ENCODE results near the gene B4GAT1. TPM values are rescaled to one million over a fixed set of nuclear protein-coding genes. Genes with fewer than 3 reads are reported as not detected.

Gene B4GAT1
- total and polyA plus RNA-seq, 2 of the 13 experiments (the other 11 are each of a cell fraction or from before 2014, with no cell fraction given) = 40.4 to 109 TPM

GRCh38 chr11:66347425-66348276 lies at the start of gene B4GAT1 (continued):
- TF ChIP-seq CBX2 (IDR thresholded peaks at IDR 0.05; ENCODE audit: low read depth, low read length) = no peak
- no peak for TF ChIP-seq CBX2 (CRISPR knock-in tag; IDR thresholded peaks at IDR 0.05; ENCODE audit: low read depth)
- TF ChIP-seq CREB1 (IDR thresholded peaks at IDR 0.05) = peak; percentile 41
- TF ChIP-seq CREB1 (CRISPR knock-in tag; IDR thresholded peaks at IDR 0.05) = no peak
- TF ChIP-seq TMF1 (CRISPR knock-in tag; IDR thresholded peaks at IDR 0.05; ENCODE audit: low read depth) = no peak
- no peak for TF ChIP-seq HDAC6 (IDR thresholded peaks at IDR 0.05; ENCODE audit: low read depth, low read length)
- TF ChIP-seq MATR3 (CRISPR knock-in tag; IDR thresholded peaks at IDR 0.05) = no peak
- peak; percentile 52; the same call in 1 of the 2 replicates for TF ChIP-seq MIER2 (CRISPR knock-in tag; IDR thresholded peaks at IDR 0.05)
- no peak for TF ChIP-seq ZBTB3 (CRISPR knock-in tag; IDR thresholded peaks at IDR 0.05; ENCODE audit: borderline replicate concordance, low read depth)
- no peak for TF ChIP-seq ZFP1 (CRISPR knock-in tag; IDR thresholded peaks at IDR 0.05)
- TF ChIP-seq SMARCE1 (IDR thresholded peaks at IDR 0.05; ENCODE audit: borderline replicate concordance) = no peak
- TF ChIP-seq DBP (CRISPR knock-in tag; IDR thresholded peaks at IDR 0.05; ENCODE audit: not compliant biosample characterization) = no peak
- TF ChIP-seq ZNF549 (CRISPR knock-in tag; IDR thresholded peaks at IDR 0.05) = no peak
- TF ChIP-seq ZNF746 (CRISPR knock-in tag; IDR thresholded peaks at IDR 0.05) = no peak
- no peak for TF ChIP-seq ZFP36L1 (CRISPR knock-in tag; IDR thresholded peaks at IDR 0.05)
- TF ChIP-seq TAF1 (CRISPR knock-in tag; IDR thresholded peaks at IDR 0.05) = peak; percentile 61
- TF ChIP-seq ZNF720 (CRISPR knock-in tag; IDR thresholded peaks at IDR 0.05) = no peak
- TF ChIP-seq FOXK1 (CRISPR knock-in tag; IDR thresholded peaks at IDR 0.05; ENCODE audit: borderline replicate concordance, low read depth) = peak; percentile 80; the same call in 1 of the 2 replicates
- no peak for TF ChIP-seq AGO1 (IDR thresholded peaks at IDR 0.05; ENCODE audit: low read depth, low read length, poor library complexity, severe bottlenecking)
- TF ChIP-seq RBAK (CRISPR knock-in tag; IDR thresholded peaks at IDR 0.05) = no peak
- TF ChIP-seq THRA (CRISPR knock-in tag; IDR thresholded peaks at IDR 0.05; ENCODE audit: borderline replicate concordance) = peak; percentile 38; the same call in 1 of the 2 replicates
- no peak for TF ChIP-seq ZFP36 (IDR thresholded peaks at IDR 0.05; ENCODE audit: borderline replicate concordance, low read depth, low read length, partially characterized antibody)
- 0 out of 2 replicates have a peak, but pooled peaks have one; percentile 23 for TF ChIP-seq PRDM10 (CRISPR knock-in tag; IDR thresholded peaks at IDR 0.05; ENCODE audit: low read depth)
- peak; percentile 46; the same call in 1 of the 2 replicates for TF ChIP-seq ZZZ3 (CRISPR knock-in tag; IDR thresholded peaks at IDR 0.05; ENCODE audit: borderline replicate concordance)
